Endothelial cell of umbilical vein (primary cell): ENCODE measurements around the gene IFITM10. TPM values are rescaled to one million over a fixed set of nuclear protein-coding genes. Genes with fewer than 3 reads are reported as not detected.

Source experiments
- BruUV-seq: library from RNA; stranded (reverse); fragments of 400-500 nt; replicated peaks from 2 replicates; lab custom pipeline; 2021; lab: Mats Ljungman, UMichigan
- CTCF ChIA-PET: fragments of 300-600, 350-600 bp; sonication (Branson Sonifier 250); formaldehyde crosslinking; loops from one replicate; lab custom pipeline; 2021; ENCODE audit warnings: antibody characterized with exemption, inconsistent platforms; lab: Charles Lee
- POLR2A ChIA-PET: fragments of 300-600, 350-600 bp; sonication (Branson Sonifier 250); formaldehyde crosslinking; loops from one replicate; lab custom pipeline; 2021; ENCODE audit warnings: antibody characterized with exemption, inconsistent platforms; lab: Charles Lee
- DNase-seq: peaks from one replicate; pipeline ENCODE4 v3.0.0-alpha.2; 2011; ENCODE audit warnings: low read depth, low spot score
- FAIRE-seq: peaks from 2 replicates; lab custom pipeline; 2011; peaks lifted over from hg19 to GRCh38; lab: Jason Lieb, UNC
- H2AFZ ChIP-seq: 2 replicates; pipeline ENCODE4 v1.6.0; 2012; ENCODE audit warnings: low read depth, low read length, control low read depth, inconsistent platforms
- H3K27ac ChIP-seq: 2 replicates; pipeline ENCODE4 v1.5.1; 2011; ENCODE audit warnings: low read depth, mild to moderate bottlenecking, control low read depth, low read length, moderate library complexity; ENCODE audit not compliant: insufficient read depth
- H3K27me3 ChIP-seq, 2 experiments: 2 replicates each; pipeline versions ENCODE4 v1.6.0 to v1.6.1; 2011; ENCODE audit warnings: low read length in 2 of 2, mixed read lengths in 1 of 2; ENCODE audit not compliant: control insufficient read depth in 2 of 2, insufficient read depth in 2 of 2
- H3K36me3 ChIP-seq, 2 experiments: 2 replicates in 1 of 2; 3 replicates in 1 of 2; pipeline ENCODE4 v1.5.1; 2011; ENCODE audit warnings: low read length in 2 of 2, mild to moderate bottlenecking in 1 of 2, moderate library complexity in 1 of 2; ENCODE audit not compliant: control insufficient read depth in 2 of 2, insufficient read depth in 2 of 2; ENCODE audit errors: extremely low read depth in 1 of 2
- H3K4me1 ChIP-seq: 3 replicates; pipeline ENCODE4 v1.5.1; 2011; ENCODE audit warnings: mild to moderate bottlenecking, low read length; ENCODE audit not compliant: control insufficient read depth, insufficient read depth; ENCODE audit errors: extremely low read depth
- H3K4me2 ChIP-seq: 2 replicates; pipeline ENCODE4 v1.6.1; 2011; ENCODE audit warnings: low read length, control low read depth, mixed read lengths; ENCODE audit not compliant: insufficient read depth
- H3K4me3 ChIP-seq, 3 experiments: fragments of 200-600 bp in 1 of 3; sonication (generic), shearing (Covaris generic) in 1 of 3; replicated peaks in 1 of 3; 2 replicates each; pipeline ENCODE4 v1.5.1; 2011 to 2016; ENCODE audit warnings: control low read depth in 3 of 3, low read length in 3 of 3, mild to moderate bottlenecking in 2 of 3, inconsistent platforms in 1 of 3, low read depth in 1 of 3, moderate library complexity in 1 of 3; ENCODE audit not compliant: insufficient read depth in 1 of 3
- H3K79me2 ChIP-seq: 2 replicates; pipeline ENCODE4 v1.6.0; 2012; ENCODE audit warnings: low read length, inconsistent platforms; ENCODE audit not compliant: control insufficient read depth, insufficient read depth
- H3K9ac ChIP-seq: replicated peaks from 2 replicates; pipeline ENCODE3; 2011; ENCODE audit warnings: low read length, control low read depth; ENCODE audit not compliant: insufficient read depth; ENCODE audit errors: extremely low read depth
- H3K9me1 ChIP-seq: replicated peaks from 3 replicates; pipeline ENCODE4 v1.6.0; 2011; ENCODE audit warnings: mild to moderate bottlenecking, low read length; ENCODE audit not compliant: control insufficient read depth, insufficient read depth; ENCODE audit errors: extremely low read depth
- H3K9me3 ChIP-seq: replicated peaks from 2 replicates; pipeline ENCODE4 v1.5.1; 2012; ENCODE audit warnings: low read length, inconsistent platforms; ENCODE audit not compliant: control insufficient read depth, insufficient read depth
- H4K20me1 ChIP-seq: replicated peaks from 2 replicates; pipeline ENCODE3; 2011; ENCODE audit warnings: mild to moderate bottlenecking, low read length; ENCODE audit not compliant: control insufficient read depth, insufficient read depth; ENCODE audit errors: extremely low read depth
- EZH2 ChIP-seq: IDR thresholded peaks from 2 replicates; pipeline ENCODE4 v1.6.1; 2012; ENCODE audit warnings: borderline replicate concordance, low read depth, mild to moderate bottlenecking, moderate library complexity, low read length, inconsistent platforms; ENCODE audit not compliant: severe bottlenecking
- FOS ChIP-seq: IDR thresholded peaks from 2 replicates; pipeline ENCODE4 v1.6.1; 2011; ENCODE audit warnings: mild to moderate bottlenecking, low read length, moderate library complexity, borderline replicate concordance; ENCODE audit not compliant: insufficient read depth
- GATA2 ChIP-seq: IDR thresholded peaks from 2 replicates; pipeline ENCODE4 v1.7.0; 2011; ENCODE audit warnings: low read depth, mild to moderate bottlenecking, moderate library complexity, mixed read lengths, low read length; ENCODE audit not compliant: insufficient read length, insufficient read depth
- JUN ChIP-seq: IDR thresholded peaks from 2 replicates; pipeline ENCODE4 v1.6.1; 2011; ENCODE audit warnings: borderline replicate concordance, low read depth; ENCODE audit not compliant: insufficient read length, insufficient read depth
- MYC ChIP-seq: IDR thresholded peaks from one replicate; pipeline ENCODE4 v1.6.1; 2011; ENCODE audit warnings: mild to moderate bottlenecking, low read depth, low read length
- POLR2A ChIP-seq: IDR thresholded peaks from 2 replicates; pipeline ENCODE4 v1.6.1; 2012; ENCODE audit warnings: low read depth, mild to moderate bottlenecking, control low read depth, low read length
- POLR2AphosphoS5 ChIP-seq: IDR thresholded peaks from 2 replicates; pipeline ENCODE4 v1.6.1; 2012; ENCODE audit warnings: low read depth, mild to moderate bottlenecking, control low read depth, low read length, moderate library complexity; ENCODE audit not compliant: insufficient read depth
- dilution Hi-C: fragments of 300-500 bp; cut with MboI; formaldehyde crosslinking; loops from one replicate; pipeline ENCODE4 v1.15.0; 2019; ENCODE audit warnings: low sequenced_read_pairs; ENCODE audit not compliant: extremely low pct_ligation_motif_present
- intact Hi-C: fragments of 100-400 bp; cut with micrococcal nuclease; formaldehyde crosslinking; loops from one replicate; pipeline ENCODE4 v1.10.0; 2022
- polyA plus RNA-seq, 4 experiments: library from polyadenylated mRNA; depleted of rRNA in 3 of 4; stranded (reverse) in 3 of 4; unstranded in 1 of 4; fragments of >200 nt; gene quantifications; 2 replicates each; pipeline versions ENCODE4 v1.2.1 to v1.2.3, GENCODE V29; 2011 to 2012; ENCODE audit warnings: missing spikeins in 1 of 4
- total RNA-seq: library from RNA; stranded (reverse); gene quantifications from 2 replicates; pipeline ENCODE4 v1.2.3, GENCODE V29; 2021
- TF ChIP-seq, protein P1 (sequence below), 2 donors: IDR thresholded peaks; 1 replicate in 1 of 2; 2 replicates in 1 of 2; pipeline ENCODE4 v1.5.1; 2011; ENCODE audit warnings: low read length in 2 of 2, mild to moderate bottlenecking in 2 of 2, moderate library complexity in 2 of 2, control low read depth in 1 of 2, inconsistent platforms in 1 of 2, low read depth in 1 of 2; ENCODE audit not compliant: insufficient read depth in 1 of 2; ENCODE audit errors: extremely low read depth in 1 of 2
- TF ChIP-seq, protein P2 (sequence below): IDR thresholded peaks from 2 replicates; pipeline ENCODE4 v1.6.1; 2011; ENCODE audit not compliant: insufficient read depth, insufficient read length

IFITM10 gene
- total and polyA plus RNA-seq, 2 donors (not counting 3 experiments of a cell fraction or from before 2014, with no cell fraction given) = 0.04 to 0.66 TPM

DNA sequence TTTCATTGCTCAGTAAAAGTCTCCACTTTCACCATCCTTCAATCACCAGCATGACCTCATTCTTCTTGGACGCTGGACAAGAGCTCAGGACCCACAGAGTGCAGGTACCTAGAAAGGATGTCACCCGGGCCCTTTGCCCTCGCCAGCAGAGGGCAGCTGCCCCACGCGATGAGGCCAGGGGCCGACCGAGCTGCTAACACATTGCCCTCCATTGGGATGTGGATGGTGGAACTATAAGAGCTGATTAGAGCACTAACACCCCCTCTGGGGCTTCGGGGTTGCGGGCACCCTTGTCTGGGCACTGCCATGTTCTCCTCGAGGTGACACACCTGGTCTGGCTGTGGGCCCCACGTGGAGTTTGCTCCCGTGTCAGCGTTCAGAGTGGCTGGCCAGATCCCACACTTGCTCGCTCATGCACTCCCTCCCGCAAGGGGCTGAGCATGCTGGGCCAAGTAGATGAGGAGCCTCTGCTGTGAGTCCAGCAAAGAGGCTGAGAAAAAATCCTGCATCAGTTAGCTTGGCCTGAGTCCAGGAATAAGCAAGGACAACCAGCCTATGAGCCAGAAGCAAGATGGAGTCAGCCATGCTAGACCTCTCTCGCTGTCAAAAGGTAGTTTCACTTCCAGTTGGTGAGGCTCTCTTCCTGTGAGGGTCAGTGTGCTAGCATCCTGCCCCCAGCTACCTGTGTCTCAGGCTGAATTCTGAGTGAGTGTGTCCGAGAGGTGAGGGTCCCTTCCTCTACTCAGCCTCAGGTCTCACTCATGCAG is 43.6 kb downstream of the IFITM10 start:
- TF ChIP-seq, protein P1, sequence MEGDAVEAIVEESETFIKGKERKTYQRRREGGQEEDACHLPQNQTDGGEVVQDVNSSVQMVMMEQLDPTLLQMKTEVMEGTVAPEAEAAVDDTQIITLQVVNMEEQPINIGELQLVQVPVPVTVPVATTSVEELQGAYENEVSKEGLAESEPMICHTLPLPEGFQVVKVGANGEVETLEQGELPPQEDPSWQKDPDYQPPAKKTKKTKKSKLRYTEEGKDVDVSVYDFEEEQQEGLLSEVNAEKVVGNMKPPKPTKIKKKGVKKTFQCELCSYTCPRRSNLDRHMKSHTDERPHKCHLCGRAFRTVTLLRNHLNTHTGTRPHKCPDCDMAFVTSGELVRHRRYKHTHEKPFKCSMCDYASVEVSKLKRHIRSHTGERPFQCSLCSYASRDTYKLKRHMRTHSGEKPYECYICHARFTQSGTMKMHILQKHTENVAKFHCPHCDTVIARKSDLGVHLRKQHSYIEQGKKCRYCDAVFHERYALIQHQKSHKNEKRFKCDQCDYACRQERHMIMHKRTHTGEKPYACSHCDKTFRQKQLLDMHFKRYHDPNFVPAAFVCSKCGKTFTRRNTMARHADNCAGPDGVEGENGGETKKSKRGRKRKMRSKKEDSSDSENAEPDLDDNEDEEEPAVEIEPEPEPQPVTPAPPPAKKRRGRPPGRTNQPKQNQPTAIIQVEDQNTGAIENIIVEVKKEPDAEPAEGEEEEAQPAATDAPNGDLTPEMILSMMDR (IDR thresholded peaks at IDR 0.05; ENCODE audit: extremely low read depth in 1 of 2, insufficient read depth in 1 of 2, low read depth in 1 of 2, low read length in 2 of 2) = no peak
- no peak for TF ChIP-seq MYC
- TF ChIP-seq, protein P2, sequence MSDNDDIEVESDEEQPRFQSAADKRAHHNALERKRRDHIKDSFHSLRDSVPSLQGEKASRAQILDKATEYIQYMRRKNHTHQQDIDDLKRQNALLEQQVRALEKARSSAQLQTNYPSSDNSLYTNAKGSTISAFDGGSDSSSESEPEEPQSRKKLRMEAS = no peak
- no peak for TF ChIP-seq FOS
- TF ChIP-seq JUN = no peak
- no peak for TF ChIP-seq GATA2
- no peak for TF ChIP-seq POLR2A
- no peak for TF ChIP-seq EZH2
- no peak for TF ChIP-seq POLR2AphosphoS5
- dilution Hi-C loops = no loop called here
- H3K4me2 ChIP-seq = no peak overlapping the region
- H3K27me3 ChIP-seq = no peaks in the 10 kb centered on the region
- CTCF ChIA-PET = interaction anchor here (1.0 to 2.8 kb wide), 4 partner anchors 13 to 295 kb away, joined by 3 to 19 read pairs (median 6); no protein-coding TSS in a partner anchor
- no peaks in the 10 kb centered on the region for H3K79me2 ChIP-seq
- no peak overlapping the region for H3K27ac ChIP-seq
- DNase-seq (no peak), FAIRE-seq (no peak)
- no peaks in the 10 kb centered on the region for H3K36me3 ChIP-seq
- BruUV-seq = no TSS peak
- H3K9me3 ChIP-seq = no peaks in the 10 kb centered on the region
- H3K9ac ChIP-seq = no peak overlapping the region
- intact Hi-C loops = no loop called here
- no peak overlapping the region for H3K4me3 ChIP-seq
- H2AFZ ChIP-seq = no peak overlapping the region
- POLR2A ChIA-PET = no interaction called here
- H3K9me1 ChIP-seq = no peaks in the 10 kb centered on the region
- H4K20me1 ChIP-seq = no peaks in the 10 kb centered on the region
- no peaks in the 10 kb centered on the region for H3K4me1 ChIP-seq
